Stimulated activated CD8-positive, alpha-beta memory T cell treated with anti-CD3 and anti-CD28 coated beads, Interleukin-12 subunit alpha, Interleukin-12 subunit beta, amount 100 ng/mL, for 1 hour (primary cell): ENCODE measurements around the gene ABAT.

ENCODE experiments used
- DNase-seq: peaks from one replicate; pipeline ENCODE4 v3.0.0-alpha.2; 2020; ENCODE audit warnings: low read depth

ABAT gene

DNA sequence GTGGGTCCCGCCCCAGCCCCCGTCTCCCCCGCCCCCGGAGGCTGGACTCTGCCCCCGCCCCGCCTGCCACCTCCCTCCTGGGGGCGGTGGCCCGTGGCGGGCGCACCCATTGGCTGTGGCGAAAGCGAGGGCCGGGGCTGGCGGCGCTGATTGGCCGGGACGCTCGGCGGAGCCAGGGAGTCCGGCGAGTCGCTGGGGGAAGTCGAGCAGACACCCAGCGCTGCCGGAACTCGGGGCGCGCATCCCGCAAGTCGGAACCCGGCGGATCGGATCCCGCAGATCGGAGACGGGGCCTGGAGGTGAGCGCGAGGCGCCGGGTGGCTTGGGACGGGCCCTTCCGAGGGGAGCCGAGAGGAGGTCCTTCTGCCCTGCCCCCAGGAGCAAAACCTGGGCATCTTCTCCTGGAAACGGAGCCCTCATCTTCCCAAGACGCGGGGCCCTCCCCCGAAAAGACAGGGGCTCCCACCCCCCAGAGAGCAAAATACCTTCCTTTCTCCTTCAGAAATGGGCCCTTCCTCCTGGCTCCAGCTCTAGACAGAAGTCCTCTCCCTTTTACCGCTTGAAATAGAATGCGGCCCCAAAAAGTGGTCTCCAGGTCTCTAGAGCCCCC is at the start of gene ABAT:
ABAT (plus strand) TSS at position 205 of the 610 bp plus-strand sequence. CDS start 61,123 bp downstream, outside the sequence.
- peak; percentile 76 for DNase-seq

- DNase-seq: no peak
Measured at GRCh38 chr16:8625491-8626087, 48.8 kb upstream of the ABAT start.

DNA sequence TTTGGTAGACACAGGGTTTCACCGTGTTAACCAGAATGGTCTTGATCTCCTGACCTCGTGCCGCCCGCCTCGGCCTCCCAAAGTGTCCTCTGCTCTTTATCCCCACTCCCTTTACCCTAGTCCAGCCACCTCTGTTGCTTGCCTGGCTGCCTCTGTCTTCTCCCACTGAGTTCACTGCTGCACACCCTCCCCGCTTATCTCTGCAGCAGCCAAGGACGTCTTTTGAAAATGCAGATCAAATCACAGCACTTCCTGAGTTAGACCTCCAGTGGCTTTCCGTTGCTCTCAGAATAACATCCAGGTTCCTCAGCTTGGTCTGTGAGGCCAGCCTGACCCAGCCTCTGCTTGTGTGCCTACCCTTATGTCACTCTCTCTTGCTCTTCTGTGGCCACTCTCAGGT is 47.5 kb upstream of the ABAT start:
- DNase-seq: no peak

GRCh38 chr16:8627456-8627855 is 47.0 kb upstream of the ABAT start:
- DNase-seq: no peak

DNA sequence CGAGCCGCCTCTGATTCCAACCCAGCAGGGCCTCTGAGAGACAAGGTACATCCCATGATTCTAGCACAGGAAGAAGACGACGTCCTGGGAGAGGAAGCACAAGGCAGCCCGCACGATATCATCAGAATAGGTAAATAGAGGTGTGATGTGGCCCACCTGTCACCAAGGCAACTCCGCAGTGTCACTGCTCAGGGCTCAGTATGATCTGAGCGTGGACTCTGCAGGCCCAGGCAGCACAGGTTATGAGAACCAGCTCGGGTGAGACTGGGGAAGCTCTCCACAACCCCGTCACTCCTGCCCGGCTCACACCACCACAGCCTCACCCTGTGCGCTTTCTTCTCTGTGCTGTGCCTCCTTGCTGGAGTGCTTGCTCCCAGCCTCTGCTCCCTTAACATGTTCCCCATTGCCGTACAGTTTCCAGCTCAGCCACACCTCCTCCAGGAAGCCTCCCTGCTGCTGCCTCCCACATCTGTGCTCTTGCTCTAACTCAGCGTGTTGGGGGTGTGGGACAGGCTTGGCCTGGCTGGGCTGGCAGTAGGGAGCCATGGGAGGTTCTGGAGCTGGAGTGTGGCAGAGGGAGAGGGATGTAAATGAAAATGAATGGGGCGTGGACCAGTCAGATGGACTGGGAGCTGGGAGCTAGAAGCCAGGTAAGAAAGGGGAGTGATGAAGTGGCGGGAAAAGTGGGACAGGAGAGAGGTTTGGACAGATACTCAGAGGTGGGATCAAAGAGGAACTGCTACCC is 45.3 kb upstream of the ABAT start:
- no peak for DNase-seq

- no peak for DNase-seq
Measured at GRCh38 chr16:8630255-8630953, 44.0 kb upstream of the ABAT start.

DNA sequence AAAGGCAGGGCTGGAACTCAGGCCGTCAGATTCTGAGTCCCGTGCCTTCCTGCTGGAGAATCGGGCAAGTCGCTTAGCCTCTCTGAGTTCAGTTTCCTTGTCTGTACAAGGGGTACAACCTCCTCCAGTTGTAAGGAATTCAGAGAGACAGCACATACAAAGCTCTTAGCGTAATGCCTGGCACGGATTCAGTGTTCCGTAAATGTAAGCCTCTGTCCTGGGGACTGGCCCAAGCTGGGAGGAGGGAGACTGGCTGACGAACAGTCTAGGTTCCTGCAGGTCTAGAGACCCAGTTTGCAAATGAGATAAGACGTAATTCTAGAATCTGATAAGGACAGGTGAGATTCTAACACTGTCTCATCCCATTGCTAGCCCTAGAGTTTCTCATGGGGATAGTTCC is 43.0 kb upstream of the ABAT start:
- no peak for DNase-seq

GRCh38 chr16:8631818-8632465 is 42.5 kb upstream of the ABAT start:
- DNase-seq: no peak

DNA sequence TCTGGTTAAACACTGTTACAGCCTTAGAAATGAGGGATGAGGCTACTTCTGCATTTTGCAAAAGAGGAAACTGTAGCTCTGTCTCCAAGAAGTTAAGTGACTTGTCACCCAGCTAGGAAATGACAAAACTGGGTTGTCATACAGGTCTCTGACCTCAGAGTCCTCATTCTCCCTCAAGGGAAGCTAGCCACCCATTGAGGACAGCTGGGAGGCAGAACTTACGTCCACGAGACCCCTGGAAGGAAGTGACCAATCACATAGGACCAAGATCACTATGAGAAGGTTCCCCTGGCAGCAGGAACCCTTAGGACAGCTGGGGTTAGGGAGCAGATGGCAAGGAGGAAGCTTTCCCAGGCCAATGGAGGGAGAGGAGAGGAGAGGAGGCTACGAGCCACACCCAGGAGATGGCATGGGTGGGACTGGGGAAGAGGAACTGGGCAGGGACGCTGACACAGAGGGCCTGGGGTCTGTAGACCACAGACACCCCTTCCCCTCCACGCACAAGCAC is 41.7 kb upstream of the ABAT start:
- DNase-seq: no peak

DNA sequence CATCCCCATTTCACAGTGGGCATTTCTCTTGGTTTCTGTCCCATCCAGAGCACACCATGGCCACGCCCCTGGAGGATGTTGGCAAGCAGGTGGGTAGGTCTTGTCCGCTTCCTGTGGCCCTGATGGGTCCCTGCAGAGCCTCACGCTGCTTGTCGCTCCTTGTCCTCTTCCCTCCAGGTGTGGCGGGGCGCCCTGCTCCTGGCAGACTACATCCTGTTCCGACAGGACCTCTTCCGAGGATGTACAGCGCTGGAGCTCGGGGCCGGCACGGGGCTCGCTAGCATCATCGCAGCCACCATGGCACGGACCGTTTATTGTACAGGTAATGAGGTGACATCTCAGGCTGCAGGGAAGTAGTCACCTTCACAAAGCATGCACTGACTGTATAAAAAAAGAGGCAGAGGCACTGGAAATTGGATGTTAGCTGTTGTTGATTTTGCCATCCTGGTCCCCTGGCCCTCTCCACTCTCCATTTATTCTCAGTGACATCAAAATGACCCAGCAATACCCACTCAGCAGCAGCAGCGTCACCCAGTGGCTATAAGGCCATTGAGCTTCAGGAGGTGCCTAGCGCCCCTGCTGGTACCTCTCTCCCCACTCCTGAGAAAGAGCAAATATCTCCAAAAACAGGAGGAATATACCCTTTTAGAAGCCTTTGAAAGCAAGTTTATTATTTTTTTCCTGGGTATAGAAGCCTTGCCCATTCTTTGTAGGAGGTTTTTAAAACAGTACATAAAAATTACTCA is 39.3 kb upstream of the ABAT start:
- no peak for DNase-seq

DNA sequence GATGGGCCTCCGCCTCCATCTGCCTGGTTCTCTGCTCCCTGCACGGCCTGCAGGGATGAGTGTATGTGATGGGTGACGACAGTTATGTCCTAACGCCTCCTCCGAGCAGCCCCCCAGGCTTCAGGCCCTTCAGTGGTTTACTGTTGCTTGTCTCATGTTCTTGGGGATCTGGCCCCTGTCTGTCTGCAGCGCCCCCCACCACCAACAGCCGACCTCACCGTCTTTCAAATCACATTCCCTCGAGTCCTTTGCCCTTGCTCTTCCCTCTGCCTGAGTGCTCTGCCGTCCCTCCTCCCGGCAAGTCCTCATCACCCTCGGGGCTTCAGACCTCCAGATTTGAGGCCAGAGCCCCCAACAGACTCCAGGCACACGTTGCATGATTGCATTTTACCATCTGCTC is 34.7 kb upstream of the ABAT start:
- no peak for DNase-seq

DNA sequence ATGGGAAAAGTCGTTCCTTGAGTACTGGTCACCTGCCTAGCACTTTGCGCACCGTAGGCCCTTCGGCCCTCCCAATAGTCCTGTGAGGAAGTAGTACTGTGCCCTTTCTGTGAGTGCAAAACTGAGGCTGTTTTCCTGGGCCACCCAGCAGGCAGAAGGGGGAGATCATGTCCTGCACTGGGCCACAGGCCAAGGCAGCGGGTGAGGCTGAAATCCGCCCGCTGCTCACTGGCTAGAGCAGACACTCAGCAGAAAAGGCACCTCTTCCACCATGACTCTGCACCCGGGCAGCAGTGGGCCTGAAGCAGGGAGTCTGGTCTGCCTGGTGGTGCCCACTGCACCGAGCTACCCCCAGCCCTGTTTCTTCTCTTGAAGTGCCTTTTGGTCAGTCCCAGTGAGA is 32.7 kb upstream of the ABAT start:
- DNase-seq: no peak

GRCh38 chr16:8642146-8642545 is 32.3 kb upstream of the ABAT start:
- no peak for DNase-seq

GRCh38 chr16:8644211-8645140 is 29.9 kb upstream of the ABAT start:
- no peak for DNase-seq

DNA sequence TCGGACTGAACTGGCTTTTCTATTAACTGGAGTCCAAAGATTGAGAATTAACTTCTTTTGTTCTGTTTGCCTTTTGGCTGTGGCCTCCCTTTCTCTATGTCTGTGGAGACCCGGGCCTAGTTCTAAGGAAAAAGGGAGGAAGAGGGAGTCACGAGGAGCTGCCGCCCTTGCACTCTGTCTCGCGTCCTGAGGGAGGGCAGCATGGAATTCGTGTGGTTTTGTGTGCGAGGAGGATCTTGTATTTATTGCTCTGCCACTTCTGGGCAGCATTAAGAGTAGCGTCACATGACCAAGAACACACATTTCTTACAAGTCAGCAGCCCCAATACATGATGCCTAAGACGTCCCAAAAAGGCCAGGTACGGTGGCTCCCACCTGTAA is 29.3 kb upstream of the ABAT start:
- no peak for DNase-seq

- DNase-seq: no peak
Measured at GRCh38 chr16:8645831-8646230, 28.6 kb upstream of the ABAT start.

GRCh38 chr16:8646326-8647053 is 27.9 kb upstream of the ABAT start:
- no peak for DNase-seq

DNA sequence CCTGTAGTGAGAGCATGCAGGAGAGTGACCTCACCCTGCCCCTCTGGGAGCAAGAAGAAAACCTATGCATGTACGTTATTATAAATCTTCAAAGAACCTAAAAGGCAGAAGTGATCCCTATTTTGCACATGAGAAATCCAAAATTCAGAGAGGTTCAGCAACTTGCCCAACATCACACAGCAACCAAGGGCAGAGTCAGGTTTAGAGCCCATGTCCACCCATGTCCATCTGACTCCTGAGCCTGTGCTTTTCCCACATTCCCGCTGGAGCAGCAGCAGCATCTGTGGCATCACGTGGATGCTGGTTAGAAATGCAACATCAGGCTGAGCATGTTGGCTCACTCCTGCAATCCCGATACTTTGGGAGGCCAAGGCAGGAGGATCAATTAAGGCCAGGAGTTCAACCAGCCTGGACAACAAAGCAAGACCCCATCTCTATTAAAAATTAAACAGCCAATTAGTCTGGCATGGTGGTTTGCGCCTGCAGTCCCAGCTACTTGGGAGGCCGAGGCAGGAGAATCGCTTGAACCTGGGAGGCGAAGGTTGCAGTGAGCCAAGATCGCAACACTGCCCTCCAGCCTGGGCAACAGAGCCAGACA is 26.6 kb upstream of the ABAT start:
- DNase-seq: no peak

DNA sequence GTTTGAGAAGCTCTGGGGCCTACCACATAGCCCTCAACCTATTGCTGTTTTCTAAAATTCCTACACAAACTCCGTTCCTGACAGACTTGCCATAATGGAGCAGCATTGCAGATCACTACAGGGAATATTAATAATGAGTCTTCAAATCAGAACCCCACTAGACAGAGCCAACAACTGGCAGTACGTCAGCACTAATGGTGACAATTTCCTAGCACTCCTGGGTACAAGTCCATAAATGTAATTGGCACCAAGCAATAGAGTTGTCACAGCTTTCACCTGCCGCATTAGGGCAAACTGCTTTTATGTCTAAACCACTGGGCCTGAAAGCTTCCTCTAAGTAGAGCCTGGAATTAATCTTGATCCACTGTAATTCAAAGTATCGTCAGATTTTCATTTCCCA is 25.5 kb upstream of the ABAT start:
- DNase-seq: no peak
